ENCODE measurements around the gene MGST2.

- no peak for TF ChIP-seq POLR2A (IDR thresholded peaks at IDR 0.05)
- TF ChIP-seq, protein P1, sequence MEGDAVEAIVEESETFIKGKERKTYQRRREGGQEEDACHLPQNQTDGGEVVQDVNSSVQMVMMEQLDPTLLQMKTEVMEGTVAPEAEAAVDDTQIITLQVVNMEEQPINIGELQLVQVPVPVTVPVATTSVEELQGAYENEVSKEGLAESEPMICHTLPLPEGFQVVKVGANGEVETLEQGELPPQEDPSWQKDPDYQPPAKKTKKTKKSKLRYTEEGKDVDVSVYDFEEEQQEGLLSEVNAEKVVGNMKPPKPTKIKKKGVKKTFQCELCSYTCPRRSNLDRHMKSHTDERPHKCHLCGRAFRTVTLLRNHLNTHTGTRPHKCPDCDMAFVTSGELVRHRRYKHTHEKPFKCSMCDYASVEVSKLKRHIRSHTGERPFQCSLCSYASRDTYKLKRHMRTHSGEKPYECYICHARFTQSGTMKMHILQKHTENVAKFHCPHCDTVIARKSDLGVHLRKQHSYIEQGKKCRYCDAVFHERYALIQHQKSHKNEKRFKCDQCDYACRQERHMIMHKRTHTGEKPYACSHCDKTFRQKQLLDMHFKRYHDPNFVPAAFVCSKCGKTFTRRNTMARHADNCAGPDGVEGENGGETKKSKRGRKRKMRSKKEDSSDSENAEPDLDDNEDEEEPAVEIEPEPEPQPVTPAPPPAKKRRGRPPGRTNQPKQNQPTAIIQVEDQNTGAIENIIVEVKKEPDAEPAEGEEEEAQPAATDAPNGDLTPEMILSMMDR (IDR thresholded peaks at IDR 0.05) = no peak
Measured at GRCh38 chr4:139743027-139743426, 77.4 kb downstream of the MGST2 start.
